ENCODE data around the gene LAS1L.

Gene LAS1L

DNA sequence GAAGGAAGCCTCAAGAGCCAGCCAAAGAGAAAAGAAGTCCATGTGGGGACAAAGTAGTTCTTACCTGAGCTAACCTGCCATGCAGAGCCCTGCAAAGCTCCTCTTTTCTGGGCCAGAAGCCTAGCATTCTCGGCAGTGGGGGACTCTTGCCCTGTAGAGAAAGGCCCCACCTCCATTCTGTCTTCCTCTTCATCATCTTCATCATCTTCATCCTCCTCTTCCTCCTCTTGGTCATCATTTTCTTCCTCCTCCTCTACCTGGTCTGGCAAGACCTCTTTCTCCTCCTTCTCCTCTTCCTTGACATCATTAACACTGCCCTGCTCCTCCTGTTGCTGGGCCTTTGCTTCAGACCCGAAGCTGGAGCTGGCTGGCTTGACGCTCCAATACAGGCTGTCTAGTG is 16.7 kb downstream of the LAS1L start:
- no peak overlapping the region for H3K4me3 ChIP-seq (ENCODE audit: low read depth, low read length)
- no peak for DNase-seq (ENCODE audit: low read depth)
- TF ChIP-seq, protein P1, sequence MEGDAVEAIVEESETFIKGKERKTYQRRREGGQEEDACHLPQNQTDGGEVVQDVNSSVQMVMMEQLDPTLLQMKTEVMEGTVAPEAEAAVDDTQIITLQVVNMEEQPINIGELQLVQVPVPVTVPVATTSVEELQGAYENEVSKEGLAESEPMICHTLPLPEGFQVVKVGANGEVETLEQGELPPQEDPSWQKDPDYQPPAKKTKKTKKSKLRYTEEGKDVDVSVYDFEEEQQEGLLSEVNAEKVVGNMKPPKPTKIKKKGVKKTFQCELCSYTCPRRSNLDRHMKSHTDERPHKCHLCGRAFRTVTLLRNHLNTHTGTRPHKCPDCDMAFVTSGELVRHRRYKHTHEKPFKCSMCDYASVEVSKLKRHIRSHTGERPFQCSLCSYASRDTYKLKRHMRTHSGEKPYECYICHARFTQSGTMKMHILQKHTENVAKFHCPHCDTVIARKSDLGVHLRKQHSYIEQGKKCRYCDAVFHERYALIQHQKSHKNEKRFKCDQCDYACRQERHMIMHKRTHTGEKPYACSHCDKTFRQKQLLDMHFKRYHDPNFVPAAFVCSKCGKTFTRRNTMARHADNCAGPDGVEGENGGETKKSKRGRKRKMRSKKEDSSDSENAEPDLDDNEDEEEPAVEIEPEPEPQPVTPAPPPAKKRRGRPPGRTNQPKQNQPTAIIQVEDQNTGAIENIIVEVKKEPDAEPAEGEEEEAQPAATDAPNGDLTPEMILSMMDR (IDR thresholded peaks at IDR 0.05; ENCODE audit: low read depth, low read length, missing control alignments) = no peak
- in situ Hi-C loops (cut with HindIII; ENCODE audit: low sequenced_read_pairs) = no loop called here

DNA sequence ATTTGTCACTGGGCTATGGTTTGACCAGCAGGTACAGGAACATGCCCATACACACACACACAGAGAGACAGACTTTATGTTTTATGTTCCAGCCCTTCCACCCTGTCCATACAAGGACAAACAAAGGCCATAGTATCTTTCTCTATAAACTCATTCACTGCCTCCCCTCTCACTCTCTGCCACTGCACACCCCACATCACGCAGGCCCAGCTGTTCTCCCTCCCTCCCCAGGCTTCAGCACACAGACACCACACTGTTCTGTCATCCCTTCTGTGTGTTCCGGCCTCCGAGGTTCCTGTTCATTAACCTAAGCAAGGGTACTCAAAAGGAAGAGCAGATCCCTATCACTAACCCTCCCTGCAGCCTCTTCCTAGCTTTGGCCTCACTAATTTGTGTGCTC is 17.8 kb downstream of the LAS1L start:
- no peak overlapping the region for H3K4me3 ChIP-seq (ENCODE audit: low read depth, low read length)
- no peak for DNase-seq (ENCODE audit: low read depth)
- in situ Hi-C loops (cut with HindIII; ENCODE audit: low sequenced_read_pairs) = no loop called here
- TF ChIP-seq, protein P1 (IDR thresholded peaks at IDR 0.05; ENCODE audit: low read depth, low read length, missing control alignments) = no peak

DNA sequence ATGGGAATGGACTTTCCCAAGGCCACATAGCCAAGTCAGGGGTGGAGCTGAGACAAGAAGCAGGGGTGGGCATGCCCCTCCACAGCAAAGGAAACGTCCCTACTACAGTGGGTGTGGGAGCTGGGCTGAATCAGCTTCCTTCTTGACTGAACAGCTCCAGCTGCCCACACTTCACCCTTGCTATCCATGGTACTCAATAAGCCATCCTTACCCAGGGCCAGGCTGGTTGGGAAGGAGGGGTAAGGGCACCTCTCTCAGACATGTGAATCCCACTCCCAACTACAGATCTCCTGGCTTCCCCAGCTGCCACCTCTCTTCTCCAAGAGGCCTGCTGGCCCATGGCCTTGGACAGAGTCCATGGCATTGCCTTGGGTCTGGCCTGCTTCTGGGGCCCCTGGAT is 21.0 kb downstream of the LAS1L start:
- TF ChIP-seq, protein P1 (IDR thresholded peaks at IDR 0.05; ENCODE audit: low read depth, low read length, missing control alignments) = no peak
- H3K4me3 ChIP-seq (ENCODE audit: low read depth, low read length) = no peak overlapping the region
- in situ Hi-C loops (cut with HindIII; ENCODE audit: low sequenced_read_pairs) = no loop called here
- no peak for DNase-seq (ENCODE audit: low read depth)

DNA sequence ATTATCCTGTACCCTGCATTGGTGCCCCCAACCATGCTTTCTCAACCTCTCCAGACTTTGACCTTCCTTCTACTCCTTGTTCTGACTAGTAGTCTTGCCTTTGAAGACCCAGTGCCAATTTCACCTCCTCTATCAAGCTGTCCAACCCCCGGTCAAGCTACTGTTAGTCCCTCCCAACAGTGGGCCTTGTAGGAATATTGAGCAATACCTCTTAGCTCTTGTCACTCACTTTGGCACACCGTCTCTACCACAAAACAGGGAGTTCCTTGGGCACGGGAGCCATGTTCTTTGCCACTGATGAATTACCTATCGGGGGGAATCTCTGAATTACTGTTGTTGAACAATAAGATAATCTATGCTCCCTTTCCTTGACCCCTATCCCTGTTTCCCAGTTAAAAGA is 25.2 kb downstream of the LAS1L start:
- DNase-seq (ENCODE audit: low read depth) = no peak
- in situ Hi-C loops (cut with HindIII; ENCODE audit: low sequenced_read_pairs) = no loop called here
- no peak overlapping the region for H3K4me3 ChIP-seq (ENCODE audit: low read depth, low read length)
- TF ChIP-seq, protein P1 (IDR thresholded peaks at IDR 0.05; ENCODE audit: low read depth, low read length, missing control alignments) = no peak

DNA sequence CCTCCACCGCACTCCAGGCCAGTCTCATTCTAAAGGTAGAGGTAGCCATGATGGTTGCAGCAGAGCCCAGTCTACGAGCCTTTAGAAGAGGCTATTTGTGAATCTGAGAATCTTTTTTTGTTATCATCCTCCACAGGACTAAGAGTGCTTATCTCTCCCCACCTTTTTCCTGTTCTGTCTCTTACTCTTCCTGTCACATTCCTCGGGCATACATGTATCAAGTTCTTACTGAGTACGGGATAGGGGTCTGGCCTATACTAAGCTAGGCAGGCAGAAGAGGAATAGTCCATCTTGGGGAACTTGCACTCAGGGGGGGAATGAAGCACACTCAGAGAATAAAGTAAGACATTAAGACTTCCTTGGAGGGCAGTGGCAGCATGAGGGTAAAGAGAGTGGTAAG is 25.7 kb downstream of the LAS1L start:
- no peak overlapping the region for H3K4me3 ChIP-seq (ENCODE audit: low read depth, low read length)
- TF ChIP-seq, protein P1 (IDR thresholded peaks at IDR 0.05; ENCODE audit: low read depth, low read length, missing control alignments) = no peak
- DNase-seq (ENCODE audit: low read depth) = no peak
- in situ Hi-C loops (cut with HindIII; ENCODE audit: low sequenced_read_pairs) = no loop called here

DNA sequence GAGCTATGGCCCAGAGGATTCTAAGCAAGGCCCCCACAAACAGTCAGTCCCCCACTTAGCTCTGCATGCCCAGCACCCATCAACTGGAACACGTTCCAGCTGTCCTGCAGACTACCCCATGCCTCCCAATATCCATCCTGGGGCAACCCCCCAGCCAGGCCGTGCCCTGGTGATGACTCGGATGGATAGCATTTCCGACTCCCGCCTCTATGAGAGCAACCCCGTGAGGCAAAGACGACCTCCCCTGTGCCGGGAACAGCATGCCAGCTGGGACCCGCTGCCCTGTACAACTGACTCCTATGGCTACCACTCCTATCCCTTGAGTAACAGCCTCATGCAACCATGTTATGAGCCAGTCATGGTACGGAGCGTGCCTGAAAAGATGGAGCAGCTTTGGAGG is 32.0 kb downstream of the LAS1L start:
- no peak for DNase-seq (ENCODE audit: low read depth)
- in situ Hi-C loops (cut with HindIII; ENCODE audit: low sequenced_read_pairs) = no loop called here
- TF ChIP-seq, protein P1 (IDR thresholded peaks at IDR 0.05; ENCODE audit: low read depth, low read length, missing control alignments) = no peak
- H3K4me3 ChIP-seq (ENCODE audit: low read depth, low read length) = no peak overlapping the region

DNA sequence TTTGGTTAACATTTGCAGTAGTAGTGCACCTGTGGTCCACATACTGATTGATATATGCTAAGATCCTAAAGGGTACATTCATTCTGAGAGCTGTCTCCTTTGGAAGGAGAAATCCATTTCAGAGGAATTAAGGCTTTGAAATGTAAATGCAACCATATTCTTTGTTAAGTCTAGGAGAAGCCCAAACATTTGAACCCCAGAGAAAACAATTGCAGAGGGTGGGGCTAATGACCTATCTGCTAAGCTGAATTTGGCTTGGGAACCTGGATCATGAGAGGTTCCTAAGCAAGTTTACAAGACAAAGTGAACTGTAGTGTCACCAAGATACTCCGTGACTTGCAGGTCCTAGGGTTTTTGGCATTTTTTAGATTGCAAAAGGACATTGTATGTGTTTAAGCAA is 41.2 kb downstream of the LAS1L start:
- TF ChIP-seq, protein P1 (IDR thresholded peaks at IDR 0.05; ENCODE audit: low read depth, low read length, missing control alignments) = no peak
- no peak overlapping the region for H3K4me3 ChIP-seq (ENCODE audit: low read depth, low read length)
- in situ Hi-C loops (cut with HindIII; ENCODE audit: low sequenced_read_pairs) = no loop called here
- DNase-seq (ENCODE audit: low read depth) = no peak
